Activated CD4-positive, CD25-positive, alpha-beta regulatory T cell (primary cell): ENCODE measurements around the gene HSF2BP.
"Not testable (repeated sequence)": the region's sequence is repeated elsewhere in the genome, so short reads cannot be mapped to it uniquely, and the experiment has no call there.

Experiments
- DNase-seq, 4 experiments: peaks; one replicate each; lab custom pipeline; 2025; lab: John Stamatoyannopoulos, UW

The HSF2BP gene

DNA sequence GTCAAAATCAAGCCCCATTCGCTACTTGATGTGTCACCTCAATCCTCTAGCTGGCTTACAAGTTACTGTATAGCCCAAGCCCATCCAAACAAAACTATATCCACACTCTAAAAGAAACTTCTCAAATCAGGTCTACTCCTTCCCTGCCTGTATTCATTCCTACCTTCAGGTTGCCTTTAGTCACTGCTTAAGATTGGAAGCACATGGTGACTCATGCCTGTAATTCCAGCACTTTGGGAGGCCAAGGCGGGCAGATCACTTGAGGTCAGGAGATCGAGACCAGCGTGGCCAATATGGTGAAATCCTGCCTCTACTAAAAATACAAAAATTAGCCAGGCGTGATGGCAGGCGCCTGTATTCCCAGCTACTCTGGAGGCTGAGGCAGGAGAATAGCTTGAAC is 7.4 kb downstream of the HSF2BP start:
- DNase-seq, result not testable (repeated sequence)

DNA sequence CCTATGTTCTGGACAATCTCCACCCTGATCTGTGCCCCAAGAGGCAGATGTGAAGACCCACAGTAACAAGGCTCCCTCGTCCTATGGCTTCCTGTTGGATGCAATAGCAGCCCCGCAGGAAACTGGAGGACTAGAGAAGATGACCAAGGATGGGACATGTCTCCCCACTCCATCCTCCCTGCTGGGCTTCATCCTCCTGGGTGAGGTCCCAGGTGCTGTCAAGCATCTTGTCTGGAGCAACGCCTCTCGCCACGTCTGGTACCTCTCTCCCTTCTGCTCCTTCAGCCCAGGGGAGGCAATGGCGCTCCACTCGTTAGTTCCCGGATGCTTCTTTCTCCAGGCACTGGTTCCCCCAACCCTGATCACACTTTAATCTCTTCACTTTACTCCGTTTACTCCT is 11.1 kb downstream of the HSF2BP start:
- DNase-seq, result no peak

DNA sequence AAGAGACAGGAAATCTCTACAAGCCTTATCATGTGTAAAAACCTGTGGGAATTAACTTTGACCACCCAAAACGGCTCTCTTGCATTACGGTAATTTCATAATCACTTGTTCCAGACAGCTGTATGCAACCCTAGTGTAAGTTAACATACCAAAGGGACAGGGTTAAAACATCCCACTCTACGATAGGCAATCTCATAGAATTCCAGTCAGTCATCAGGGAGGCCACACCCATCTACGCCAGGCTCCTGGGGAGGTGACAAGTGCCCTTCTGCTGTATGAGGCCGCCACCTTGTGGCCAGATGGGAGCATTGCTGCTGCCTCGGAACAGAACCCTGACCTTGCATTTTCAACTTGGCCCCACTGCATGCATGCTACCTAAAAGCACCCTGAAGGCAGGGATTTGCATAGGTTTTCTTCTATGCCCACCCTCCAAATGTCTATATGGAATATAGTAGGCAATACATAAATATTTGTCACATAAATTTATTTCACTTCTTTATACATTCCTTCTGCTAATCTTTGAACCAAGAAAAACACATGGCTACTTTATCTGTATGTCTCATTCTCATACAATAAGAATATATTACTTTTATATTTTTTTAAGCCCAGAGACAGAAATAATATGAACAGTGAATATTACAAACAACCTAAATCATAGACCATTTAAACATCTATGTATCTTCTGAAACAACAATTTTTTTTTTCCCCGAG is 12.6 kb downstream of the HSF2BP start:
- peak; percentile 58 to 78 (median 66) for DNase-seq

DNA sequence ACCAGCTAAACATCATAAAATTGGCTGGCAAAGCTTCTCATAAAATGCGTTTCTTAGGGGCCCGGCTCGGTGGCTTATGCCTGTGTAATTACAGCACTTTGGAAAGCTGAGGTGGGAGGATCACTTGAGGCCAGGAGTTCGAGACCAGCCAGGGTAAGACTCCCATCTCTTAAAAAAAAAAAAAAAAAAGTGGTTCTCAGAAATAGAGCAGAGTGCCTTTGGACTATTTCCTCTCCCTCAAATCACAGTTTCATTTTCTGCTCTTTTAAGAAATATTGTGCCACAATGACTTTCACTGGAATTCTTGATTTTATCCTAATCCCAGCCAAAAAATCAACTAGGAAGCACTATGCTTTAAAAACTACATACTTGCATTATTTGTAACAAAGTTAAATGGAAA is 13.3 kb downstream of the HSF2BP start:
- DNase-seq, result no peak

DNA sequence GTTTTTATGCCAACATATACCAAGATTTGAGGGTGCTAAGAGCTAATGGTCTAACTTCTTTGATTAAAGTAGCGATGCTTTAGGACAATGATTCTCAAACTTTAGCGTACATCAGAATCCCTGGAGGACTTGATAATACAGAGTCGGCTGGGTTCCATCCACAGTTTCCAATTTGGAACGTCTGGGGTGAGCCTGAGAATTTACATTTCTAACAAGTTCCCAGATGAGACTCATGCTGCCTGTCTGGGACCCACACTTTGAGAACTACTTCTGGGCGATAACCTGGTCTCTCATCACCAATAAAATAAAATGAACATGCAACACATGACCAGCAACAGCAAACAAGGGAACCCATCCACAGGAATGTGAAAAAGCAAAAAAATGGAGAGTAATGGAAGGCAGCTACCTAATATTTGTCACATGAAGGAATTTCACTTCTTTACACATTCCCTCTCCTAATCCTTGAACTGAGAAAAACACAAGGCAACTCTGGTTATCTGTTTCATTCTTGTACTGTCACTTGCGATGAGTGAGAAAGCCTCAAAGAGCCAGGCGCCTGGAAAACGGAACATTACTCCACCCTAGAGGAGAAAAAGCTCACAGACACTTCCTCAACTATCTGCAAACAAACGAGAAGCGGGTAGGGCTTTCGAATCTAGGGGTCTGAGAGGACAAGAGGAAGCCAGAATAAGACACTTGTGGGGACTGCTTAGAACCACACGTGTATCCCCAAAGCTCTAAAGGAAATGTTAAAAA is 14.0 kb downstream of the HSF2BP start:
- DNase-seq, result no peak

DNA sequence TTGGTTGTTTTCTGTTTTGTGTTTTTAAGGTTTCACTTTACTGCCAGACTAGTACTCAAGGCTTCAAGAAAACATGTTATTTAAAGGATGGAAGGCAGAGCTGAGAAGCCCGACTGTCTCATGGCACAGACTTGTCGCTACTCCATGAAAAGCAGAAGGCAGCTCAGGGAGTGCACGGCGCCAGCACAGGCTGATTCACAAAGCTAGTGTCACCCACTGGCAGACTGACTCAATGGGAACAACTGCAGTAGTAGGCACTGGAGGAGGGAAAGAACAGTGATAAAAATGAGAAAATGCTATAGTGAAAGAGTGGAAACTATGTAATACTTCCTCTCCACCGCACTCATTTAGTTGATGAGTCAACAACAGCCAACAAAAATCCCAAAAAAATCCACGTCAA is 14.7 kb downstream of the HSF2BP start:
- DNase-seq, result no peak

DNA sequence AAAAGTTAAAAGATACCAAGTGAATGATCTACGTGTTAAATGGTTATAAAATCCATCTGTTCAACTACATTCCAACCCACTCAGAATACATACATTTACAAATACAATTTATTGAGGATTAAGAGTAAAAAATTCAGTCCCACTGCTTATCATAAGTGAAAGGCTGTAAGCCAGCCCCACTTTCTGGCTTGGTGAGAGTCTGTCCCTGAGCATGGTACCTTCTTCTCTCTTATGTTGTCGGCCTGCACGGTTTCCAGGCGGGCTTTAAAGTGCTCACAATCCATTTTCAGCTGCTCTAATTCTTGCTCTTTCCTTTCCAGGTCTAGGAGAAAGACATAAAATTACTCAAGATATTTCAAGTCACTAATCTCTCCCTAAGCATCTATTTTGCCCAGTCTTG is 15.2 kb downstream of the HSF2BP start:
- no peak for DNase-seq

DNA sequence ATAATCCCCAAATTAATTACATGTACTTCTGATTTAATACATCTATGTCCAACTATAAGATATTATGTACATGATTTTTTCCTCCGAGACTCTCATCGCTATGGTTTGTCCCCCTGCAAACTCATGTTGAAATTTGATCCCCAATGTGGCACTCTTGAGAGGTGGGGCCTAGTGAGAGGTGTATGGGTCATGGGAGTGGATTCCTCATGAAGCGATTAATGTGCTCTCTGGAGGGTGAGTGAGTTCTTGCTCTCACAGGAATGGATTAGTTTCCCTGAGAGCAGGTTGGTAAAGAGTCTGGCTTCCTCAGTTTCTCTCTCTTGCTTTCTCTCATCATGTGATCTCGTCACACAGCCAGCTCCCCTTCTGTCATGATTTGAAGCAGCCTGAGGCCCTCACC is 16.1 kb downstream of the HSF2BP start:
- DNase-seq, result no peak

DNA sequence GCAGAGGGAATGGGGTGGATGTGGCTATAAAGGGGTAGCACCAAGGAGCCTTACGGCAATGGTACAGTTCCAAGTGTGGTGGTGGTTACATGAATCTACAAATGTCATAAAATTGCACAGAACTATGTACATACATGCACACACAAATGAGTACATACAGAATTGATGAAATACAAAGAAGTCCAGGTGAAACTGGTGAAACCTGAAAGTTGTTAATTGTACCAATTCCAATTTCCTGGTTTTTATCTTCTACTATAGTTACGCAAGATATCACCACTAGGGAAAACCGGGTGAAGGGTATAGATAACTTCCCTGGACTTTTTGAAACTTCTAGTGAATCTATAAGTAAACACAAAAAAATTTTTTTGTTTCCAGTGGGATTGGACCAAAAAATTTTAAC is 18.9 kb downstream of the HSF2BP start:
- no peak for DNase-seq

DNA sequence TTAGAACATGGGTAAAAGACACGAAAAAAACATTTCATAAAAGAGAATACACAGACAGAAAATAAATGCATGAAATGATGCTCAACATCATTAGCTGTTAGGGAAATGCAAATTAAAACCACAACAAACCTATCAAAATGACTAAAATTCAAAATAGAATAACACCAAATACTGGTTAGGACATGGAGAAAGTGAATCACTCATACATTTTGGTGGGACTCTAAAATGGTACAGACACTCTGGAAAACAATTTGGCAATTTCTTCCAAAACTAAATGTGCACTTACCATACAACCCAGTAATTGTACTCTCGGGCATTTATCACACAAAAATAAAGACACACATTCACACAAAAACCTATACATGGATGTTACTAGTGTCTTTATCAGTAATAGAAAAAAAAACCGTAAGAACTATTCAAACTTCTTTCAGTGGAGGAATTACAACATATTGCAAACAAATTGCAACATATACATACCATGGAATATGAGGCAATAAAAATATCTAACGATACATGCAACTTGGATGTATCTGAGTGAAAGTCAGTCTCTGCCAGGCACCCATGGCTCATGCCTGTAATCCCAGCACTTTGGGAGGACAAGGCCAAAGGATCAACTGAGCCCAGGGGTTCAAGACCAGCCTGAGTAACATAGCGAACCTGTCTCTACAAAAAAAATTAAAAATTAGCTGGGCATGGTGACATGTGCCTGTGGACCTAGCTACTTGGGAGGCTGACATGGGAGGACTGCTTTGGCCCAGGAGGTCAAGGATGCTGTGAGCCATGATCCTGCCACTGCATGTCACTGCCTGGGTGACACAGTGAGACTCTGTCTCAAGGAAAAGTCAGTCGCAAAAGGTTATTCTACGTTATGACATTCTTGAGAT is 19.6 kb downstream of the HSF2BP start:
- no peak for DNase-seq

DNA sequence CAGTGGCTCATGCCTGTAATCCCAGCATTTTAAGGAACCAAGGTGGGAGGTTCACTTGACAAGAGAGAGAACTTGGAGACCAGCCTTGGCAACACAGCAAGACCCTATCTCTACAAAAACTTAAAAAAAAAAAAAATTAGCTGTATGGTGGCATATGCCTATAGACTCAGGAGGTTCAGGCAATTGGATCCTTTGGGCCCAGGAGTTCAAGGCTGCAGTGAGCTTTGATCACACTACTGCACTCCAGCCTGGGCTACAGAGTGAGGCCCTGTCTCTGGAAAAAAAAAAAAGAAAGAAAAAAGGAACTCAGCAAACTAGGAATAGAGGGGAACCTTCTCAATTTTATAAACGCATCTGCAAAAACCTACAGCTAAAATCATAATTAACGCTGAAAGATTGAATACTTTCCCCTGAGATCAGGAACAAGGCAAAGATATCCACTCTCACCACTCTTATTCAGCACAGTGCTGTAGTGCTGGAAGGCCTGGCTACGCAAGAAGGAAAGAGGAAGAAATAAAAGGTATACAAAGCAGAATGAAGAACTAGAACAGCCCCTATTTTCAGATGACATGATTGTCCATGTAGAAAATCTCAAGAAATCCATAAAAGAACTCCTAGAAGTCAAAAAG is 21.6 kb downstream of the HSF2BP start:
- DNase-seq, result no peak

DNA sequence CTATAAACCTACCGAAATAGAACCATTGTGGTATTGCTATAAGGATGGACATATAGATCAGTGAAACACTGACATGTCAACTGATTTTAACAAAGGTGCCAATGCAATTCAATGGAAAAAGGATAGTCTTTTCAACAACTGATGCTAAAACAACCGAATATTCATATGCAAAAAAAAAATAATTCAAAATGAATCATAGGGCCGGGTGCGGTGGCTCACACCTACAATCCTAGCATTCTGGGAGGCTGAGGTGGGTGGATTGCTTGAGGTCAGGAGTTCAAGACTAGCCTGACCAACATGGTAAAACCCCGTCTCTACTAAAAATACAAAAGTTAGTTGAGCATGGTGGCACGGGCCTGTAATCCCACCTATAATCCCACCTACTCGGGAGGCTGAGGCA is 23.9 kb downstream of the HSF2BP start:
- DNase-seq, result no peak

DNA sequence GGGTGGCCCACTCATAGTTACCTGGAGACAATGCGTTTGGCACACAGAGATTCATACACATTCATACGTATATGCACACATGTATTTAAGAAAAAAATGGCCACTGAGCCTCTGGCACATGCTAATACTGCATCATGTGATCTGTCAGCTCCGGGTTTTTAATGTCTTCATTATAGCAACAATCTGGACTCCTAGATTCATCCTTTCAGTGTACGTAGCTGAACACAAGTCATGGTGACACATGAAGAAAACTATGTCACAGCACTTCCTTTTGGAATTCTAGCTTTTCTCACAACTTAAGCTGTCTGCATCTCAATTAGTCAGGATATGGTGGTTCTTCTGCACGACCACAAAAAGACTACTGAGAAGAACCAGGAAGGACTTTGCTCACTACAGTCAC is 24.7 kb downstream of the HSF2BP start:
- no peak for DNase-seq

DNA sequence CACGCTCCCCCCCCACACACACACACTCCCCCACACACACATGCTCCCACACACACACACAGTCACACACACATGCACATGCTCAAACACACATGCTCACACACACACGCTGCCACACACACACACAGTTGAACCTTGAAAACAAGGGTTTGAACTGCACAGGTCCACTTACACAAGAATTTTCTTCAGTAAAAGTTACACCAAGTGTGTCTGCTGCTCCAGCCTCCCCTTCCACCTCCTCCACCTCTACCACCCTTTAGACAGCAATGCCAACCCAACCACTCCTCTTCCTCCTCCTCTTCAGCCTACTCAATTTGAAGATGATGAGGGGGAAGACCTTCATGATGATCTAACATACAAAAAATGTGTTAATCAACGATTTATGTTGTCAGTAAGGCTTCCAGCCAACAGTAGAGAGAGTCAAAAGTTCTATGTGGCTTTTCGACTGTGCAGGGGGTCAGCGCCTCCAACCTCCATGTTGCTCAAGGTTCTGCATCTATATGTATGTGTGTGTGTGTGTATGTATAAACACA is 26.8 kb downstream of the HSF2BP start:
- DNase-seq, result no peak

DNA sequence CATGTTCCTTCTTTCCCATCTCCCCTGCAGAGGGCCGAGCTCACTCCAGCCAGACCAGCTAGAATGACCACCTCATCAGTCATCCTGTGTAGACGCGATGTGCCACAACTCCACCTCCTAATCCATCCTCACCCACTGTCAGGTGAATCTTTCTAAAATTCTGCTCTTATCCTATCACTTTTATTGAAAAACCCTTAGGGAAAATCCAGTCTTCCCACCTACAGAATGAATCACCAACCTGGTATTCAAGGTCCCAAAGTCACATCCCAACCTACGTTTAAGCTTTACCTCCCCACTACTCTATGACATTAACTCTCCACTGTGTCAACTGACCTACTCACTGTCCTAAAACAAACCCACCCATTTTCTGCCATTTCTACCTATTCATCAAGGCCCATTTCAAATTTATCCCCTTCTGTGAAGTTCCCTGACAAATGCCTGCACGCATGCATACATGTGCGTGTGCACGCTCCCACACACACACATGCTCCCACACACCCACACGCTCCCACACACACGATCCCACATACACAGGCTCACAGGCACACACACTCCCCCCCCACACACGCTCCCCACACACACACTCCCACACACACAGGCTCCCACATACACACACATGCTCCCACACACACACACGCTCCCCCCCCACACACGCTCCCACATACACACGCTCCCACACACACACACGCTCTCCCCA is 27.7 kb downstream of the HSF2BP start:
- DNase-seq, result no peak

DNA sequence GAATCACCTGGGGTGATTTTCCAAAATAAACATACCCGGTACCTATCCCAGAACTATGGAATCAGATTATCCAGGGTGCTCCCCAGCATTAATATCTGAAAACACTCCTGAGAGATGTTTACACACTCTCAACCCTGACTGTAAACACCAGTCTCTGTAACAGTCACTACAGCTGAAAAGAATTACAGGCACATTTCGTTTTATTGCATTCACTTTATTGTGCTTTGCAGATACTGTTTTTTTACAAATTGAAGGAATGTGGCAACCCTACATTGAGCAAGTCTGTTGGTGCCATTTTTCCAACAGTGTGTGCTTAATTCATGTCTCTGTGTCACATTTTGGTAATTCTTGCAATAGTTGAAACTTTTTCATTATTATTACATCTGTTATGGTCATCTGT is 31.8 kb downstream of the HSF2BP start:
- no peak for DNase-seq

DNA sequence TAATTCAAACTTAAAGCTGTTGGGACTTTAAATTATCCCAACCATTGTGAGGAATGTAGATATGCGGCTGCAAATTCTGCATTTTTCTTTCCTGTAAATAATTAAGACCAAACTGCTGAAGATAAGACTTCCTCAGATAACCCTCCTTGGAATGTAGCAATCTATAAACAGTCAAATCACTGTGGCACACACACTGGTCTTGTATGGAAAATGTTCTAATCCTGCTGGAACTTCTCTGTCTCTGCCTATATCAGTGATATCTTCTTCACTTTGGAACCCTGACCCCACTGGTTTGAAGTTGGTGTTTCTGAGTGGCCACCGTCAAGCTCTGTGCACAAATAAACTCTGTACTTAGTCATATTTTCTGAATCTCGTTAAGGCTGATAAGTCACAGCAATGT is 32.9 kb downstream of the HSF2BP start:
- no peak for DNase-seq

DNA sequence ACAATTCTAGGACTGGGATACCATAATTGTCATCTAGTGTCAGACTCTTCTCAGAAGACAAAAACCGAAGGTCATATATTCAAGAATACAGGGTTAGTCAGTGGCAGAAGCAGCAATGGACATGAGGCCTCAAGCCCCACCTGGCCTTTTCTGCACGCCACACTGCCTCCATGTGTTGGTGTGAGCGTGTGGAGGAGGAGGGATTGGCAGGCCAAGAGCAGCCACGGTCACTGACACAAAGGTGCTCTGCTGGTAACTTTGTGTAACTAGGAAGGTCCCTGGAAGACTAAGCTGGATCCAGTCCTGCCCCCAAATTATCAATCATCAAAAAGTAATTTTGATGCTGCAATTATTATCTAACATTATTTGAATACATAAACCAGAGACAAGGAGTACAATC is 34.9 kb downstream of the HSF2BP start:
- no peak for DNase-seq

DNA sequence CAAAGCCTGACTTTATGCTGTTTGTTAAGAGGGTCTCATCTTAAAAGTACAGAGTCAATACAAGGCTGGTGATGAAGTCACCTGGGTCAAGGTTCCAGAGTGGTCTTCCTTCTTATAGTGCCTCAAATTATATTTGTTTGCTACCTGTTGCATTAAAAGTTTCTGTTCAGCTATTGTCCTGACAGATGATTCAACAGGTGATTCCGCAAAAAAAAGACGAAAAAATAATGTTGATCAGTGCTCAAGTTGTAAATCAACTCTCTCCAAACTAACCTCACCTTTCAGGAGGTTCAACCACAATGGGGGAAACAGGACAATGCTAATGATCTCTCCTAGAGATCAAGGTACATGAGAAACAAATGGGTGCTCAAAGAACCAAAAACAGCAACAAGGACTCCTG is 35.7 kb downstream of the HSF2BP start:
- no peak for DNase-seq

DNA sequence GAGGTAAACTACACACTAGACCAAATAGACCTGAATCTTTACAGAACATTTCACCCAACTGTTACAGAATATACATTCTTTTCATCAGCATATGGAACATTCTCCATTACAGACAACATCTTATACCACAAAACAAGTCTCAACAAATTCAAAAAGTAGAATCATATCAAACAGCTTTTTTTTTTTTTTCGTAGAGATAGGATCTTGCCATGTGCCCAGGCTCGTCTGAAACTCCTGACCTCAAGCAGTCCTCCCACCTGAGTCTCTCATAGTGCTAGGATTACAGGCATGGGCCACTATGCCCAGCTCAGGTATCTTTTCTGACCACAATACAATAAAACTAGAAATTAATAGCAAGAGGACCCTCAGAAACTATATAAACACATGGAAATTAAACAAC is 36.5 kb downstream of the HSF2BP start:
- no peak for DNase-seq

DNA sequence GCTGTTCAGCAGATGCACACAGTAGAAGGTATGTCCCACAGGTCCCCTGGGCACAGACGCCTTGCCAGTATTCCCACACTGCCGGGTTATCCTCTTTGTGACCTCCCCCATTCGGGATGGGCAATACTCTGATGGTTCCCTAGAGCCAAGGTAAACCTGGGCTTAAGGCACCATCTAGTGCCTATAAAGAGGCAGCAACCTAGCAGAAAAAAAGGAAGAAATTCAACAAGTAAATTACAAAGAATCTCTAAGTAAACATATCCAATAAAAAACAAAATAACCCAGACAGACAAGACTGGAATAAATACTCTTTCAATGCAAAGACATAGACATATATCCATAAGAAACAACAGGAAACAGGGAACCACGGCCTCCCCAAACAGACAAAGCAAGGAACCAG is 39.4 kb downstream of the HSF2BP start:
- no peak for DNase-seq
